Fibroblast of mammary gland (primary cell): ENCODE results near the gene CTBP1.
A peak's percentile ranks its signal among the peaks of the same experiment; 100 is the strongest.

Experiments used
- DNase-seq: peaks from one replicate; pipeline ENCODE4 v3.0.0-alpha.2; 2010; ENCODE audit warnings: low read depth
- H3K4me3 ChIP-seq: 2 replicates; pipeline ENCODE4 v1.5.1; 2011; ENCODE audit warnings: low read depth, mild to moderate bottlenecking, low read length, moderate library complexity; ENCODE audit not compliant: control insufficient read depth
- TF ChIP-seq, protein P1 (sequence below): conservative IDR thresholded peaks from 2 replicates; pipeline ENCODE4 v1.5.1; 2011; ENCODE audit warnings: low read depth, low read length, inconsistent platforms; ENCODE audit not compliant: control insufficient read depth, insufficient read depth

The CTBP1 gene

DNA sequence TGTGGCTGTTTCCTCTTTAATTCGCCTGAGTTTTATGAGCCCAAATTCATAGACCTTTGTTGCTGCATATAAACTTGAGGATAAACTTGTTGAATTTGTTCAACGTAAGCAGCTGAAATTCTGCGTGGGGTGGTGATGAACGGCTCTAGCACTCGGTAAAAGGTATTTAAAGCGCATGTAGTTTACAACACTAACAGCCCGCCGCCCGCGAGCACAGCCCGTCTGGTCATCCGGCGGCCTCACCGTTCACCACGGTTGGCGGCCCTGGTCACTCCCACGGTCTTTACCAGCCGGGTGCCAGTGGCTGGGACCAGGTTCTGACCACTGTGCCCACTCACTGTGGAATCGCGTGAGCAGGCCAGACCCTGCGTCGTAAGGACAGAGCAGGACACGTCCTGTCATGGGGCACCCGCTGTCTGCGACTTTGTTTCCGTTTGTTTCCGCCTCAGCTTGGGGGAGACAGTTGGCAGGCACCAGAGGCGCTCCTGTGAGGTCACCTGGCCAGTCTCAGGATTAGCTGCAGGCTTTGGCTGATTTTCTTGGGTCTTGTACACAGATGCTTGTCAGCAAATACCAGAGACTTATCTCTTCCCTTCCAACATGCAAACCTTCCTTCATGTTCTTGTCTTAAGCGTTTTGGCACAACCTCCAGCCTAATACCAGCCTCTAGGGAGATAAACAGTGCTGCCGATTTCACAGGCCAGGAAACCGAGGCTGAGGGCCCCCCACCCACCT is 39.8 kb downstream of the CTBP1 start:
- DNase-seq, result peak; percentile 55
- no peak overlapping the region for H3K4me3 ChIP-seq
- TF ChIP-seq, protein P1, sequence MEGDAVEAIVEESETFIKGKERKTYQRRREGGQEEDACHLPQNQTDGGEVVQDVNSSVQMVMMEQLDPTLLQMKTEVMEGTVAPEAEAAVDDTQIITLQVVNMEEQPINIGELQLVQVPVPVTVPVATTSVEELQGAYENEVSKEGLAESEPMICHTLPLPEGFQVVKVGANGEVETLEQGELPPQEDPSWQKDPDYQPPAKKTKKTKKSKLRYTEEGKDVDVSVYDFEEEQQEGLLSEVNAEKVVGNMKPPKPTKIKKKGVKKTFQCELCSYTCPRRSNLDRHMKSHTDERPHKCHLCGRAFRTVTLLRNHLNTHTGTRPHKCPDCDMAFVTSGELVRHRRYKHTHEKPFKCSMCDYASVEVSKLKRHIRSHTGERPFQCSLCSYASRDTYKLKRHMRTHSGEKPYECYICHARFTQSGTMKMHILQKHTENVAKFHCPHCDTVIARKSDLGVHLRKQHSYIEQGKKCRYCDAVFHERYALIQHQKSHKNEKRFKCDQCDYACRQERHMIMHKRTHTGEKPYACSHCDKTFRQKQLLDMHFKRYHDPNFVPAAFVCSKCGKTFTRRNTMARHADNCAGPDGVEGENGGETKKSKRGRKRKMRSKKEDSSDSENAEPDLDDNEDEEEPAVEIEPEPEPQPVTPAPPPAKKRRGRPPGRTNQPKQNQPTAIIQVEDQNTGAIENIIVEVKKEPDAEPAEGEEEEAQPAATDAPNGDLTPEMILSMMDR, result no peak

DNA sequence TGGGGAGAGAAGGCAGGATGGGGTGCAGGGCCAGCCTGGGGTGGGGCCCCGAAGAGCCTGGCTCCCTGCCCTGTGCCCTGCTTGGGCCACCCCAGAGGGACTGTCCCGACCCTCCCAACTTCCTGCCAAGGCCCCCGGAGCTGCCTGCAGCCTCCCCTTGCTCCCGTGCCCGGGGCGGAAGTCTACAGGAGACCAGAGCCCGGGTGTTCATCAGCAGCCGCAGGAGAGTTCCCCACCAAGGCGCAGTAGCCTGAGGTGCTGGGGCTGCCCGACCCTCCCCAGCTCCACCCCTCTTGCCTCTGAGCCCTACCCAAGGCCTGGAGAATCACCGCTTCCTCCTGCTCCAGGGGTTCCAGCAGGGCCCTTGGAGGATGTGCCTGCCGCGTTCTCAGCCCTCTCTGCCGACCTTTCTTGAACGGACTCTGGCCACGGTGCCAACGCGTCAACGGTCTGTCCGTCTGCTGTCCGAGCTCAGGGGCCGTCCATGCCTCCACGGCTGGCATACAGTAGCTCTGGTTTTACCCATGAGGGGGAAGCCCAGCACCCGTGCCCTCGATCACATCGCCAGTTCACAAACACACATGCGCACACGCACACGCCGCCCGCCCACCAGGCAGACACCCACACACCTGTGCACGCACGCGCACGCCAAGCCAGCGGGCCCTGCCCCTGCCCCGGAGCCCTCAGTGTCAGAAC is 40.5 kb downstream of the CTBP1 start:
- H3K4me3 ChIP-seq, result no peak overlapping the region
- TF ChIP-seq, protein P1, result no peak
- peak; percentile 46 for DNase-seq

DNA sequence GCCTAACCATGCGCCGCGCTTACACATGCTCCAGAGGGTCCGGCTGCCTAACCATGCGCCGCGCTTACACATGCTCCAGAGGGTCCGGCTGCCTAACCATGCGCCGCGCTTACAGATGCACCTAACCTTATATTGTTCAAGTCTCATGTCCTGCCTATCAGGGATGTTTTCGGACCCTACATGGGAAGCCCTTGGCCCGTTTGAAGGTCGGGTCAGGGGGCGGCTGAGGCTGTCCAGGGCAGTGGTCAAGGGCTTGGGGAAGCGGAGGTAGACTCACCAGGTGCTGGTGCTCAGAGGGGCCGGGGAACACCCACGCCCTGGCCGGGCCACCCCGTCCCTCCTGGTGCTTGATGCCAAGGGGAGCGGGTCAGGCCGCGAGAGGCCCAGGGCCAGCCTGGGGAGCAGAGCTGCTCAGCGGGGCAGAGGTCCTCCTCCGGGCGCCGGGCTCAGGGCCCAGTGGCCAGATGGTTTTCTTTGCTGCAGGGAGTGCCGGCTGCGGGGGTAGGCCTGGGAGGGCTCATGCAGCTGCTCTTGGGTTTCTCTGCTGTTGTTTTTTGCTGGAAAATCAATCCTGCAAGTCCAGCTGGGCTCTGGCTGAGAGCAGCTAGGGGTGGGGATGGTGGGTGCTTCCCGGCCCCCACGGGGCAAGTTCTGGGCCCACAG is 41.2 kb downstream of the CTBP1 start:
- no peak overlapping the region for H3K4me3 ChIP-seq
- peak; percentile 90 for DNase-seq
- TF ChIP-seq, protein P1, result no peak

DNA sequence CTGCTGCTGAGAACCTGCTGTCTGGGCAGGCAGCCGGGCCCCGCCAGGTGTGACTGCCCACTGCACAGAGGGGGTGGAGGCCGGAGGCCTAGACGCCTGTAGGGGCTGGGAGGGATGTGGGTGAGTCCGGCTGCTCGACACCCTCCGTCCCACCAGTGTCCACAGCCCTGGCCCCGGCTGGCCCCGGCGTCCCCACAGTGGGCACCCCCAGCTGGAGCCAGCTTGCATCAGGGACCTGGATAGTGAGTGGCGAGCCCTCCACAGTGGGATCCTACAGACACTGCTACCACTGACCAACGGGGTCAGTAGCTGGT is 41.8 kb downstream of the CTBP1 start:
- H3K4me3 ChIP-seq, result no peak overlapping the region
- TF ChIP-seq, protein P1, result no peak
- no peak for DNase-seq

DNA sequence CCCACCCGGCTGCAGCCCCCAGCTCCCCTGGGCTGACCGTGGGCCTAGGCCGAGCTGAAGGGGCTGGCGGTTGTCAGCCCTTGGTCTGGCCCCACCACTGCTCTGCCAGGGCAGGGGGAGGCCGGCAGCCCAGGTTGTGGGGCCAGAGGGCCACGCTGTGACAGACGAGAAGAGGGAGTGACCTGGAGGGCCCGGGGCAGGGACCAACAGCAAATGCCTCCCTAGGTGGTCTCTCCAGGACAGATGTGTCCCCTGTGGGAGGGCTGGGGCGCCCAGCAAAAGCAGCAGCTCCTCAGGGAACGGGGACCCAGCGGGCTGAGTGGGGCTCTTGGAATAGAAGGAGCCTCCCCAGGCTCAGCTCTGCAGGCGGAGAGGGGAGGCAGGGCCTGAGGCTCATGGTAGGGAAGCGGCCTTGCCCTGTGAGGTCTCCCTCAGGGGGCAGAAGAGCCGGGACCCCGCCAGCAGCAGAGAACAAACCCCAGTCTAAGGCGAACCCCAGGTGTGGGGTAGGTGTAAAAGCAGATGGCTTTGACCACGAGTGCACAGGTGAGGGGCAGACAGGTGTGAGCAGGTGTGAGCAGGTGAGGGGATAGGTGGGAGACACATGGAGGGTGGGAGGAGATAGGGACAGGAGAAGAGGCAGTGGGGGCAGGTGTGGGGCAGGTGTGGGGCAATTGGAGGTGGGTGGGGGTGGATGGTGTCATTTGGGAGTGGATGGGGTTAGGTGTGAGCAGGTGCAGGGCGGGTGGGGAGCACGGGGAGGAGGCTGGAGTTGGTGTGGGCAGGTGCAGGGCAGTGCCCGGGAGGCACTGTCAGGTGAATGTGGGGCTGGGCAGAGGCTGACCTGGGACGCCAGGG is 42.4 kb downstream of the CTBP1 start:
- TF ChIP-seq, protein P1, result no peak
- no peak for DNase-seq
- H3K4me3 ChIP-seq, result no peak overlapping the region

DNA sequence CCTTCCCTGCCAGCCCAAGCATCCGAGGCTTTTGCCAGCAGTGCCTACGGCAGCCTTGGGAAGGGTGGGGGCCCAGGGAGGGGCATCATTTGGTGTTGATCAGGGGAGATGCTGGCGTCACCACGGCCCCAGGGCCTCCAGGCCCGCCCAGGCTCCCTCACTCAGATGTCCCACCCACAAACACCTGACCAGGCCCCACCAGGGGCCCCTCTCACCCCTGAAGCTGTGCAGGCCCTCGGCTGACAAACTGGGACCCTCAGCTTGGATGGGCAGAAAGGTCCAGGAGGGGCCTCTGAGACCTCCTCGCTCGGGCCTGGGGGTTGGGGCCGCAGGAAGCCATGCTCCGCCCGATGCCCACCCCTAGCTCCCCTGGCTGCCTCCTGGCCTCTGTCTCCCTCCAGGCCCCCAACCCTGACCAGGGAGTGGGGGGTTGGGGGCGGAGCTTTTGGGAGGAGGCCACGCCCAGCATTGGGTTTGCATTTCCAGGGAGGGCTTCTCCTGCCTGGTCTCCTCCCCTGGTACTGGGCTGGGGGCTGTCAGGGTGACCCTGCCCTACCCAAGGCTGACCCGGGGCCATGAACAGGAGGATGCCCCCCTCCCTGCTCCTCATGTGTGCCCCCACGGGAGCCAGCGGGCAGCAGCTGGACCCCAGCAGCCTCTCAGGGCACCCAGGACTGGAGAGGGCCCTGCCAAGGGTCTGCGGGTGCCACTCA is 43.2 kb downstream of the CTBP1 start:
- no peak for DNase-seq
- H3K4me3 ChIP-seq, result no peak overlapping the region
- TF ChIP-seq, protein P1, result no peak
